HEK293 (cell line): ENCODE results near the gene CBX5.

ENCODE experiments used
- CTCF ChIA-PET: fragments of 350-600 bp; formaldehyde crosslinking; extraction: SDS; loops from one replicate; lab custom pipeline; 2021; ENCODE audit warnings: antibody characterized with exemption; lab: Yijun Ruan, JAX
- POLR2A ChIA-PET: fragments of 300-600 bp; formaldehyde crosslinking; extraction: SDS; loops from one replicate; lab custom pipeline; 2020; ENCODE audit warnings: antibody characterized with exemption, inconsistent platforms; lab: Yijun Ruan, JAX
- H3K27ac ChIP-seq: fragments of 200-500 bp; sonication (Bioruptor generic); 2 replicates; pipeline ENCODE4 v1.5.1; 2014; ENCODE audit warnings: low read depth, low read length, control low read depth, inconsistent platforms; ENCODE audit errors: extremely low read depth
- H3K36me3 ChIP-seq, 2 experiments: fragments of 200-500 bp in 1 of 2; sonication (Bioruptor generic) in 1 of 2; 1 replicate in 1 of 2; 2 replicates in 1 of 2; pipeline ENCODE4 v1.5.1; 2014 to 2017; ENCODE audit warnings: inconsistent platforms in 2 of 2, low read length in 2 of 2; ENCODE audit not compliant: control insufficient read depth in 2 of 2, insufficient read depth in 1 of 2
- H3K4me1 ChIP-seq: fragments of 200-500 bp; sonication (Bioruptor generic); 2 replicates; pipeline ENCODE4 v1.5.1; 2014; ENCODE audit warnings: mild to moderate bottlenecking, low read length, inconsistent platforms; ENCODE audit not compliant: control insufficient read depth, insufficient read depth
- H3K4me3 ChIP-seq: 2 replicates; pipeline ENCODE4 v1.5.1; 2011; ENCODE audit warnings: low read depth, mild to moderate bottlenecking, control low read depth, low read length, moderate library complexity
- H3K9me3 ChIP-seq: fragments of 200-500 bp; sonication (Bioruptor generic); 2 replicates; pipeline ENCODE4 v1.5.1; 2014; ENCODE audit warnings: low read depth, low read length, inconsistent platforms; ENCODE audit not compliant: control insufficient read depth, insufficient read depth
- BCL11B ChIP-seq: fragments of 450-650 bp; formaldehyde crosslinking; IDR thresholded peaks from 2 replicates; pipeline ENCODE4 v1.5.1; 2016; ENCODE audit warnings: low read depth, missing biosample characterization, missing genetic modification characterization
- EGR2 ChIP-seq: fragments of 450-650 bp; formaldehyde crosslinking; IDR thresholded peaks from 2 replicates; pipeline ENCODE4 v1.5.1; 2016; ENCODE audit warnings: low read depth, missing biosample characterization, missing genetic modification characterization
- FEZF1 ChIP-seq: fragments of 450-650 bp; formaldehyde crosslinking; IDR thresholded peaks from 2 replicates; pipeline ENCODE4 v1.5.1; 2016; ENCODE audit warnings: missing biosample characterization, missing genetic modification characterization
- GLI4 ChIP-seq: fragments of 450-650 bp; formaldehyde crosslinking; IDR thresholded peaks from 2 replicates; pipeline ENCODE4 v1.5.1; 2016; ENCODE audit warnings: missing biosample characterization, missing genetic modification characterization
- HIC1 ChIP-seq: fragments of 450-650 bp; formaldehyde crosslinking; IDR thresholded peaks from 2 replicates; pipeline ENCODE4 v1.5.1; 2016; ENCODE audit warnings: missing biosample characterization, missing genetic modification characterization
- KLF17 ChIP-seq: fragments of 450-650 bp; formaldehyde crosslinking; IDR thresholded peaks from 2 replicates; pipeline ENCODE4 v1.5.1; 2016; ENCODE audit warnings: missing biosample characterization, missing genetic modification characterization
- KLF9 ChIP-seq: fragments of 450-650 bp; formaldehyde crosslinking; IDR thresholded peaks from 2 replicates; pipeline ENCODE4 v1.5.1; 2016; ENCODE audit warnings: missing biosample characterization, missing genetic modification characterization, low read depth
- OVOL3 ChIP-seq: fragments of 450-650 bp; formaldehyde crosslinking; IDR thresholded peaks from 2 replicates; pipeline ENCODE4 v1.5.1; 2016; ENCODE audit warnings: missing biosample characterization, missing genetic modification characterization
- PATZ1 ChIP-seq: fragments of 450-650 bp; formaldehyde crosslinking; IDR thresholded peaks from 2 replicates; pipeline ENCODE4 v1.5.1; 2016; ENCODE audit warnings: missing biosample characterization, missing genetic modification characterization
- YY1 ChIP-seq: fragments of 450-650 bp; formaldehyde crosslinking; IDR thresholded peaks from 2 replicates; pipeline ENCODE4 v1.5.1; 2018; ENCODE audit warnings: missing biosample characterization, missing genetic modification characterization
- ZBTB21 ChIP-seq: fragments of 450-650 bp; formaldehyde crosslinking; IDR thresholded peaks from 2 replicates; pipeline ENCODE4 v1.5.1; 2017; ENCODE audit warnings: missing biosample characterization, missing genetic modification characterization
- ZBTB7A ChIP-seq: fragments of 450-650 bp; formaldehyde crosslinking; IDR thresholded peaks from 2 replicates; pipeline ENCODE4 v1.5.1; 2016; ENCODE audit warnings: low read depth, missing biosample characterization, missing genetic modification characterization
- ZEB2 ChIP-seq: fragments of 450-650 bp; formaldehyde crosslinking; IDR thresholded peaks from 2 replicates; pipeline ENCODE4 v1.5.1; 2016; ENCODE audit warnings: missing biosample characterization, missing genetic modification characterization
- ZFP69B ChIP-seq: fragments of 450-650 bp; formaldehyde crosslinking; IDR thresholded peaks from 2 replicates; pipeline ENCODE4 v1.5.1; 2016; ENCODE audit warnings: missing biosample characterization, missing genetic modification characterization
- ZIC2 ChIP-seq: fragments of 450-650 bp; formaldehyde crosslinking; IDR thresholded peaks from 2 replicates; pipeline ENCODE4 v1.5.1; 2016; ENCODE audit warnings: missing biosample characterization, missing genetic modification characterization
- ZNF112 ChIP-seq: fragments of 450-650 bp; formaldehyde crosslinking; IDR thresholded peaks from 2 replicates; pipeline ENCODE4 v1.5.0; 2017; ENCODE audit warnings: missing biosample characterization, missing genetic modification characterization
- ZNF121 ChIP-seq: fragments of 450-650 bp; formaldehyde crosslinking; IDR thresholded peaks from 2 replicates; pipeline ENCODE4 v1.5.1; 2016; ENCODE audit warnings: missing biosample characterization, missing genetic modification characterization
- ZNF138 ChIP-seq: fragments of 450-650 bp; formaldehyde crosslinking; IDR thresholded peaks from 2 replicates; pipeline ENCODE4 v1.5.1; 2016; ENCODE audit warnings: missing biosample characterization, missing genetic modification characterization, borderline replicate concordance
- ZNF335 ChIP-seq: fragments of 450-650 bp; formaldehyde crosslinking; conservative IDR thresholded peaks from 2 replicates; pipeline ENCODE4 v1.5.1; 2016; ENCODE audit warnings: missing biosample characterization, missing genetic modification characterization
- ZNF341 ChIP-seq: fragments of 450-650 bp; formaldehyde crosslinking; IDR thresholded peaks from 2 replicates; pipeline ENCODE4; 2016; ENCODE audit warnings: low read depth, missing biosample characterization, missing genetic modification characterization
- ZNF610 ChIP-seq: fragments of 450-650 bp; formaldehyde crosslinking; IDR thresholded peaks from 2 replicates; pipeline ENCODE4 v1.5.1; 2016; ENCODE audit warnings: missing biosample characterization, missing genetic modification characterization, borderline replicate concordance
- ZNF645 ChIP-seq: fragments of 450-650 bp; formaldehyde crosslinking; IDR thresholded peaks from 2 replicates; pipeline ENCODE4; 2016; ENCODE audit warnings: missing biosample characterization, missing genetic modification characterization
- ZNF776 ChIP-seq: fragments of 450-650 bp; formaldehyde crosslinking; IDR thresholded peaks from 2 replicates; pipeline ENCODE4 v1.5.0; 2017; ENCODE audit warnings: missing biosample characterization, missing genetic modification characterization, borderline replicate concordance
- ZSCAN16 ChIP-seq: fragments of 450-650 bp; formaldehyde crosslinking; IDR thresholded peaks from 2 replicates; pipeline ENCODE4 v1.5.1; 2016; ENCODE audit warnings: missing biosample characterization, missing genetic modification characterization
- ZSCAN30 ChIP-seq: fragments of 450-650 bp; IDR thresholded peaks from 2 replicates; pipeline ENCODE4 v1.5.1; 2018; ENCODE audit warnings: missing biosample characterization, mild to moderate bottlenecking, missing genetic modification characterization, moderate library complexity
- TF ChIP-seq, protein P1 (sequence below): fragments of 450-650 bp; formaldehyde crosslinking; IDR thresholded peaks from 2 replicates; pipeline ENCODE4 v1.5.1; 2016; ENCODE audit warnings: missing biosample characterization, missing genetic modification characterization
- TF ChIP-seq, protein P2 (sequence below): fragments of 450-650 bp; formaldehyde crosslinking; IDR thresholded peaks from 2 replicates; pipeline ENCODE4 v1.5.1; 2016; ENCODE audit warnings: missing biosample characterization, missing genetic modification characterization, low read depth

CBX5 gene

DNA sequence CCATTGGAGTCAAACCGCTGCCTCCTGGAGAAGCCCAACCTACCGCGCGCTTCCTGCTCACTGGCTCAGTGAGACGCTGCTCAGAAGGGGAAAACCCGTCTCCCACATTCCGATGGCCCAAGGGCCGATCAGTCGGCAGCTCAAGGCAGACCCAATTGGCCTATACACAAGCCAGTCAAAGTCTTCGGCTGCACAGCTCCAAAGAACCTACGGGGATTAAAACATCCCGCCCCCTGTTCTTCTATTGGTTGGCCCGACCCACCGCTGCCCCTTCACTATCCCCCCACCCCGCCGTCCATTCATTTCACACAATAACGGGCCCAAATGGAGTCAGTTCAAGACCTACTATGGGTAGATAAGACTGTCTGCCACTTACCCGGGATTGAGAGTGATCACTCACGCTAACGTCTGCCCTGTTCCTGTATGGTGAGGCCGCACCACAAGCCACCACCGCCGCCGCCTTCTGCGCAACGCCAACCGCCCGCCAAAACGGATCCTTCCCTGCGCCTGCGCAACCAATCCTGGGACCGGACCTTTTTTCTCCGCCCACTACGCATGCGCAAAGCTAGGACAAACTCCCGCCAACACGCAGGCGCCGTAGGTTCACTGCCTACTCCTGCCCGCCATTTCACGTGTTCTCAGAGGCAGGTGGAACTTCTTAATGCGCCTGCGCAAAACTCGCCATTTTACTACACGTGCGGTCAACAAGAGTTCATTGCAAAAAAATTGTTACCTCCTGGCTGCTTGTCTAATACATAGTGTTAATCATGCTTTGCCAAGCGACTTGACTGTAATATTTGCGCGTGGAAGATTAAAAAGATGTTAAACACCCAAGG is at the start of gene CBX5:
Gene CBX5, minus strand, starts transcription at position 491 of the 836 bp plus-strand sequence. CDS start 22,472 bp downstream, outside the sequence.
- Histone ChIP-seq H3K4me1 (peaks cover 5% of the 10 kb centered on the region), H3K9me3 (no peaks in the 10 kb centered on the region), H3K27ac (peak within 1 kb of the TSS; percentile 94), H3K4me3 (peak within 1 kb of the TSS; percentile 99), H3K36me3 (peaks cover 20 to 56% of the 10 kb centered on the region in 2 experiments)
- CTCF ChIA-PET: interaction anchor here (0.6 to 2.8 kb wide), 10 partner anchors 9 to 99 kb away, joined by 3 to 19 read pairs (median 6); partner anchors contain the start of gene COPZ1
- POLR2A ChIA-PET: interaction anchor here (0.6 to 4.5 kb wide), 43 partner anchors 10 to 280 kb away, joined by 3 to 113 read pairs (median 8); partner anchors contain the start of genes COPZ1, HOXC8, HOXC9 and NFE2
- TF ChIP-seq ZNF645 (no peak), OVOL3 (peak; percentile 66; the same call in 1 of the 2 replicates), ZNF138 (no peak), ZFP69B (tag by site-specific recombination) (peak; percentile 52; the same call in 1 of the 2 replicates), ZSCAN30 (tag by site-specific recombination) (peak; percentile 87), KLF17 (tag by site-specific recombination) (peak; percentile 45), GLI4 (tag by site-specific recombination) (peak; percentile 31; the same call in 1 of the 2 replicates), ZNF341 (peak; percentile 73), ZSCAN16 (tag by site-specific recombination) (0 out of 2 replicates have a peak, but pooled peaks have one; percentile 33), KLF9 (0 out of 2 replicates have a peak, but pooled peaks have one; percentile 36), ZNF112 (no peak), ZEB2 (tag by site-specific recombination) (peak; percentile 69), PATZ1 (tag by site-specific recombination) (peak; percentile 94), BCL11B (0 out of 2 replicates have a peak, but pooled peaks have one; percentile 41), ZNF121 (no peak), ZNF335 (tag by site-specific recombination) (peak; percentile 99), YY1 (tag by site-specific recombination) (peak; percentile 70), ZBTB7A (tag by site-specific recombination) (0 out of 2 replicates have a peak, but pooled peaks have one; percentile 23), ZIC2 (no peak), ZNF776 (tag by site-specific recombination) (no peak), FEZF1 (tag by site-specific recombination) (peak; percentile 19; the same call in 1 of the 2 replicates), ZNF610 (tag by site-specific recombination) (peak; percentile 31; the same call in 1 of the 2 replicates), HIC1 (tag by site-specific recombination) (no peak), ZBTB21 (tag by site-specific recombination) (no peak; the same call in 1 of the 2 replicates), EGR2 (tag by site-specific recombination) (peak; percentile 55; the same call in 1 of the 2 replicates)
- TF ChIP-seq, protein P1, sequence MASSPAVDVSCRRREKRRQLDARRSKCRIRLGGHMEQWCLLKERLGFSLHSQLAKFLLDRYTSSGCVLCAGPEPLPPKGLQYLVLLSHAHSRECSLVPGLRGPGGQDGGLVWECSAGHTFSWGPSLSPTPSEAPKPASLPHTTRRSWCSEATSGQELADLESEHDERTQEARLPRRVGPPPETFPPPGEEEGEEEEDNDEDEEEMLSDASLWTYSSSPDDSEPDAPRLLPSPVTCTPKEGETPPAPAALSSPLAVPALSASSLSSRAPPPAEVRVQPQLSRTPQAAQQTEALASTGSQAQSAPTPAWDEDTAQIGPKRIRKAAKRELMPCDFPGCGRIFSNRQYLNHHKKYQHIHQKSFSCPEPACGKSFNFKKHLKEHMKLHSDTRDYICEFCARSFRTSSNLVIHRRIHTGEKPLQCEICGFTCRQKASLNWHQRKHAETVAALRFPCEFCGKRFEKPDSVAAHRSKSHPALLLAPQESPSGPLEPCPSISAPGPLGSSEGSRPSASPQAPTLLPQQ (tag by site-specific recombination): peak; percentile 58
- TF ChIP-seq, protein P2, sequence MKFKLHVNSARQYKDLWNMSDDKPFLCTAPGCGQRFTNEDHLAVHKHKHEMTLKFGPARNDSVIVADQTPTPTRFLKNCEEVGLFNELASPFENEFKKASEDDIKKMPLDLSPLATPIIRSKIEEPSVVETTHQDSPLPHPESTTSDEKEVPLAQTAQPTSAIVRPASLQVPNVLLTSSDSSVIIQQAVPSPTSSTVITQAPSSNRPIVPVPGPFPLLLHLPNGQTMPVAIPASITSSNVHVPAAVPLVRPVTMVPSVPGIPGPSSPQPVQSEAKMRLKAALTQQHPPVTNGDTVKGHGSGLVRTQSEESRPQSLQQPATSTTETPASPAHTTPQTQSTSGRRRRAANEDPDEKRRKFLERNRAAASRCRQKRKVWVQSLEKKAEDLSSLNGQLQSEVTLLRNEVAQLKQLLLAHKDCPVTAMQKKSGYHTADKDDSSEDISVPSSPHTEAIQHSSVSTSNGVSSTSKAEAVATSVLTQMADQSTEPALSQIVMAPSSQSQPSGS: no peak
